B cell (primary cell): ENCODE data around the gene FAF1. TPM values are rescaled to one million over a fixed set of nuclear protein-coding genes. Genes with fewer than 3 reads are reported as not detected.
"Not testable (repeated sequence)": the region's sequence is repeated elsewhere in the genome, so short reads cannot be mapped to it uniquely, and the experiment has no call there.

Experiments
- ATAC-seq: fragments of 200-7000 bp; cut with Tn5 transposase; one replicate; pipeline ENCODE4 v1.10.0; 2021; ENCODE audit warnings: low read depth, mild to moderate bottlenecking, moderate number of reproducible peaks, moderate library complexity
- CTCF ChIA-PET: fragments of 350-600 bp; sonication (Branson Sonifier 250); formaldehyde crosslinking; loops from one replicate; lab custom pipeline; 2021; ENCODE audit warnings: antibody characterized with exemption, inconsistent platforms; lab: Charles Lee
- POLR2A ChIA-PET: fragments of 350-600 bp; sonication (Branson Sonifier 250); formaldehyde crosslinking; loops from one replicate; lab custom pipeline; 2021; ENCODE audit warnings: antibody characterized with exemption; lab: Charles Lee
- DNase-seq: peaks from one replicate; pipeline ENCODE4 v3.0.0; 2013
- H2AFZ ChIP-seq: 2 replicates; pipeline ENCODE4 v1.6.1; 2012; ENCODE audit warnings: mild to moderate bottlenecking, low read depth, low read length; ENCODE audit not compliant: insufficient read depth, poor library complexity, severe bottlenecking
- H3K27ac ChIP-seq, 2 donors: 1 replicate in 1 of 2; 2 replicates in 1 of 2; pipeline ENCODE4 v1.5.1; 2012 to 2013; ENCODE audit warnings: low read length in 2 of 2, mild to moderate bottlenecking in 2 of 2, moderate library complexity in 1 of 2
- H3K27me3 ChIP-seq, 4 experiments: fragments of 200-600 bp in 1 of 4; sonication (generic) in 1 of 4; replicated peaks in 1 of 4; 1 replicate in 2 of 4; 2 replicates in 2 of 4; pipeline versions ENCODE4 v1.6.1 to v1.7.0; 2013 to 2016; ENCODE audit warnings: low read length in 3 of 4, mild to moderate bottlenecking in 2 of 4, mixed read lengths in 1 of 4, moderate library complexity in 1 of 4; ENCODE audit not compliant: insufficient read depth in 4 of 4, control insufficient read depth in 3 of 4; ENCODE audit errors: control extremely low read depth in 1 of 4
- H3K36me3 ChIP-seq, 2 experiments: replicated peaks in 1 of 2; 1 replicate in 1 of 2; 2 replicates in 1 of 2; pipeline versions ENCODE4 v1.6.1 to v1.7.1; 2013; ENCODE audit warnings: low read length in 1 of 2; ENCODE audit not compliant: insufficient read depth in 2 of 2, control insufficient read depth in 1 of 2; ENCODE audit errors: control extremely low read depth in 1 of 2, extremely low read depth in 1 of 2
- H3K4me1 ChIP-seq, 2 donors: fragments of 200-600 bp in 1 of 2; sonication (generic) in 1 of 2; 1 replicate in 1 of 2; 2 replicates in 1 of 2; pipeline versions ENCODE4 v1.5.1 to v1.6.1; 2013 to 2017; ENCODE audit warnings: low read length in 2 of 2; ENCODE audit not compliant: control insufficient read depth in 2 of 2, insufficient read depth in 2 of 2
- H3K4me2 ChIP-seq: replicated peaks from 2 replicates; pipeline ENCODE3; 2012; ENCODE audit warnings: mild to moderate bottlenecking, low read depth, low read length; ENCODE audit not compliant: poor library complexity, severe bottlenecking
- H3K4me3 ChIP-seq, 5 experiments: fragments of 200-600 bp in 1 of 5; sonication (generic) in 1 of 5; 1 replicate in 3 of 5; 2 replicates in 2 of 5; pipeline versions ENCODE4 v1.5.1 to v1.7.0; 2011 to 2016; ENCODE audit warnings: low read length in 4 of 5, mild to moderate bottlenecking in 4 of 5, low read depth in 2 of 5, control low read depth in 1 of 5, moderate library complexity in 1 of 5; ENCODE audit not compliant: insufficient read depth in 1 of 5; ENCODE audit errors: control extremely low read depth in 1 of 5, extremely low read depth in 1 of 5
- H3K79me2 ChIP-seq: fragments of 200-600 bp; sonication (generic); one replicate; pipeline ENCODE4 v1.6.0; 2016; ENCODE audit warnings: low read length; ENCODE audit not compliant: control insufficient read depth, insufficient read depth
- H3K9ac ChIP-seq: fragments of 200-600 bp; sonication (generic); 2 replicates; pipeline ENCODE4 v1.6.1; 2017; ENCODE audit warnings: mild to moderate bottlenecking, low read length, moderate library complexity
- H3K9me3 ChIP-seq, 3 donors: one replicate each; pipeline versions ENCODE4 v1.6.1 to v1.7.1; 2013; ENCODE audit warnings: low read length in 2 of 3; ENCODE audit not compliant: control insufficient read depth in 2 of 3, insufficient read depth in 1 of 3; ENCODE audit errors: control extremely low read depth in 1 of 3
- H4K20me1 ChIP-seq: 2 replicates; pipeline ENCODE4 v1.6.0; 2012; ENCODE audit warnings: mild to moderate bottlenecking, low read length; ENCODE audit not compliant: insufficient read depth, control insufficient read depth, poor library complexity, severe bottlenecking
- H3K27ac Mint-ChIP-seq: one replicate; pipeline ENCODE4 v1.8.0; 2021; ENCODE audit warnings: mixed read lengths
- H3K27me3 Mint-ChIP-seq: one replicate; pipeline ENCODE4 v1.8.0; 2021; ENCODE audit warnings: mixed read lengths
- H3K4me1 Mint-ChIP-seq: one replicate; pipeline ENCODE4 v1.8.0; 2021; ENCODE audit warnings: mixed read lengths
- H3K4me3 Mint-ChIP-seq: one replicate; pipeline ENCODE4 v1.8.0; 2021; ENCODE audit warnings: mixed read lengths
- H3K9me3 Mint-ChIP-seq: one replicate; pipeline ENCODE4 v1.8.0; 2022; ENCODE audit warnings: mixed read lengths; ENCODE audit not compliant: insufficient read depth
- CTCF ChIP-seq: fragments of 200-600 bp; IDR thresholded peaks from one replicate; pipeline ENCODE4 v1.8.0; 2022; ENCODE audit warnings: antibody characterized with exemption, mild to moderate bottlenecking
- EZH2 ChIP-seq: IDR thresholded peaks from 2 replicates; pipeline ENCODE4 v1.6.1; 2012; ENCODE audit warnings: borderline replicate concordance, low read depth, mild to moderate bottlenecking, moderate library complexity, low read length; ENCODE audit not compliant: insufficient read depth, poor library complexity, severe bottlenecking
- WGBS: methylation state at CpG from one replicate; pipeline ENCODE4 v1.1.5; 2013; ENCODE audit warnings: missing lambda C conversion rate; ENCODE audit not compliant: insufficient coverage; 5-methylcytosine and 5-hydroxymethylcytosine counted together
- intact Hi-C: fragments of 100-400 bp; cut with micrococcal nuclease; formaldehyde crosslinking; loops from one replicate; pipeline ENCODE4 v1.10.0; 2022
- polyA plus RNA-seq: library from polyadenylated mRNA; depleted of rRNA; stranded (reverse); fragments of >200 nt; gene quantifications from 2 replicates; pipeline ENCODE4 v1.2.3, GENCODE V29; 2012
- total RNA-seq, 2 donors: library from RNA; stranded (reverse); fragments of 120-200 nt in 1 of 2; gene quantifications; 1 replicate in 1 of 2; 2 replicates in 1 of 2; pipeline versions ENCODE4 v1.2.3 to v1.2.4, GENCODE V29; 2013 to 2022

FAF1 gene
- total and polyA plus RNA-seq, 2 donors (not counting 1 experiment from before 2014, with no cell fraction given) = 10.1 to 58.4 TPM

- H3K4me1 Mint-ChIP-seq = no peaks in the 10 kb centered on the region
- Histone ChIP-seq H3K9me3 (peaks cover 0 to 8% (median 2%) of the 10 kb centered on the region in 3 donors), H3K36me3 (peaks cover 0 to 2% of the 10 kb centered on the region in 2 experiments), H3K9ac (no peak overlapping the region), H4K20me1 (peaks cover 12% of the 10 kb centered on the region), H3K27me3 (no peaks in the 10 kb centered on the region), H3K4me2 (no peak overlapping the region), H3K4me3 (no peak overlapping the region), H3K4me1 (no peaks in the 10 kb centered on the region), H3K27ac (no peak overlapping the region), H2AFZ (no peak overlapping the region), H3K79me2 (peaks cover 19% of the 10 kb centered on the region)
- ChIA-PET POLR2A (no interaction called here), CTCF (interaction anchor here (0.6 kb wide), 1 partner anchor 535 kb away, joined by 4 read pairs; no protein-coding TSS in a partner anchor)
- intact Hi-C loops = no loop called here
- DNase-seq (no peak), ATAC-seq (no peak)
- no peak overlapping the region for H3K27ac Mint-ChIP-seq
- 100% methylated on average over 1 of the region's 1 CpG for WGBS
- H3K9me3 Mint-ChIP-seq = no peaks in the 10 kb centered on the region
- no peak overlapping the region for H3K4me3 Mint-ChIP-seq
- H3K27me3 Mint-ChIP-seq = no peaks in the 10 kb centered on the region
- no peak for TF ChIP-seq EZH2
- no peak for TF ChIP-seq CTCF
Observed at GRCh38 chr1:50829014-50829958, 130.8 kb downstream of the FAF1 start.

- no peak overlapping the region for H3K9ac ChIP-seq
- no peak for TF ChIP-seq EZH2
- no peak for TF ChIP-seq CTCF
- H4K20me1 ChIP-seq = no peaks in the 10 kb centered on the region
- Mint-ChIP-seq H3K4me1 (peaks cover 2% of the 10 kb centered on the region), H3K9me3 (no peaks in the 10 kb centered on the region), H3K27me3 (no peaks in the 10 kb centered on the region), H3K4me3 (no peak overlapping the region), H3K27ac (no peak overlapping the region)
- no peak overlapping the region for H3K4me3 ChIP-seq
- H3K9me3 ChIP-seq = peaks cover 0 to 4% (median under 1%) of the 10 kb centered on the region in 3 donors
- ChIA-PET POLR2A (no interaction called here), CTCF (no interaction called here)
- H3K27me3 ChIP-seq = no peaks in the 10 kb centered on the region
- ATAC-seq (no peak), DNase-seq (no peak)
- peaks cover 14% of the 10 kb centered on the region for H3K79me2 ChIP-seq
- H3K27ac ChIP-seq = no peak overlapping the region
- intact Hi-C loops = no loop called here
- no CpG with 5 or more reads among the region's 4 CpGs for WGBS
- no peaks in the 10 kb centered on the region for H3K36me3 ChIP-seq
- no peak overlapping the region for H2AFZ ChIP-seq
- H3K4me2 ChIP-seq = no peak overlapping the region
- no peaks in the 10 kb centered on the region for H3K4me1 ChIP-seq
Observed at GRCh38 chr1:50827546-50827945, 132.5 kb downstream of the FAF1 start.

DNA sequence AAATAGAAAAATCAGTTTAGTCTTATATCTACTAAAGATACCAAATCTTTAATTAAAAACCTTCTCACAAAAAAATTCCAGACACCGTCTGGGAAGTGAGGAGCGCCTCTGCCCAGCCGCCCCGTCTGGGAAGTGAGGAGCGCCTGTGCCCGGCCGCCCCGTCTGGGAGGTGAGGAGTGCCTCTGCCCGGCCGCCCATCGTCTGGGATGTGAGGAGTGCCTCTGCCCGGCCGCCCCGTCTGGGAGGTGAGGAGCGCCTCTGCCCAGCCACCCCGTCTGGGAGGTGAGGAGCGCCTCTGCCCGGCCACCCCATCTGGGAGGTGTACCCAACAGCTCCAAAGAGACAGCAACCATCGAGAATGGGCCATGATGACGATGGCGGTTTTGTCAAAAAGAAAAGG lies 133.3 kb downstream of the FAF1 start:
- H3K27me3 ChIP-seq, H3K4me3 Mint-ChIP-seq, ATAC-seq, CTCF ChIA-PET, POLR2A ChIA-PET, H3K9ac ChIP-seq, H3K36me3 ChIP-seq, intact Hi-C loops, H3K27me3 Mint-ChIP-seq, H3K27ac Mint-ChIP-seq, H3K27ac ChIP-seq, H3K4me1 ChIP-seq, H3K9me3 ChIP-seq, DNase-seq, H3K9me3 Mint-ChIP-seq, H3K4me1 Mint-ChIP-seq, H3K4me2 ChIP-seq, H4K20me1 ChIP-seq, H3K4me3 ChIP-seq, H2AFZ ChIP-seq: not testable (repeated sequence)
- peaks cover 14% of the 10 kb centered on the region for H3K79me2 ChIP-seq
- over 99% methylated on average over 19 of the region's 21 CpGs for WGBS
